Cardiac fibroblast (primary cell): ENCODE results near the gene PRKACA.
A peak's percentile ranks its signal among the peaks of the same experiment; 100 is the strongest.

ENCODE experiments used
- DNase-seq, 2 donors: peaks; one replicate each; pipeline versions ENCODE4 v3.0.0 to v3.0.0-alpha.2; 2010; ENCODE audit warnings: low read depth in 2 of 2
- H3K4me3 ChIP-seq, 2 donors: replicated peaks in 1 of 2; 1 replicate in 1 of 2; 2 replicates in 1 of 2; pipeline ENCODE4 v1.5.1; 2011; ENCODE audit warnings: low read depth in 2 of 2, low read length in 2 of 2, mild to moderate bottlenecking in 2 of 2, moderate library complexity in 1 of 2
- CTCF ChIP-seq: IDR thresholded peaks from one replicate; pipeline ENCODE4 v1.5.1; 2011; ENCODE audit warnings: low read depth, mild to moderate bottlenecking, low read length, inconsistent platforms

PRKACA gene

GRCh38 chr19:14094854-14095253, 22.7 kb downstream of the PRKACA start:
- no peak for TF ChIP-seq CTCF
- no peak for DNase-seq

GRCh38 chr19:14093117-14093823, 24.3 kb downstream of the PRKACA start:
- DNase-seq = no peak
- TF ChIP-seq CTCF = no peak
- H3K4me3 ChIP-seq = no peak overlapping the region

More at GRCh38 chr19:14094854-14095253, 22.7 kb downstream of the PRKACA start:
- no peak overlapping the region for H3K4me3 ChIP-seq

GRCh38 chr19:14091813-14092462, 25.6 kb downstream of the PRKACA start:
- peak overlapping the region; percentile 68 to 79 for H3K4me3 ChIP-seq
- no peak for TF ChIP-seq CTCF
- no peak for DNase-seq

- H3K4me3 ChIP-seq = peak overlapping the region; percentile 68 to 79
- DNase-seq = peak; percentile 64 to 71
- peak; percentile 15 for TF ChIP-seq CTCF
Measured at GRCh38 chr19:14091081-14091812, 26.3 kb downstream of the PRKACA start.

- peak; percentile 88 to 97 for DNase-seq
- H3K4me3 ChIP-seq = peak within 1 kb of the TSS; percentile 68 to 79
- TF ChIP-seq CTCF = no peak
Measured at GRCh38 chr19:14090509-14091080, 27.0 kb downstream of the PRKACA start, which contains the start of gene SAMD1. SAMD1 (minus strand) TSS chr19:14090751.

GRCh38 chr19:14089662-14090508, 27.7 kb downstream of the PRKACA start:
- peak overlapping the region; percentile 46 to 68 for H3K4me3 ChIP-seq
- no peak for TF ChIP-seq CTCF
- peak; percentile 65 to 68 for DNase-seq
